SK-N-SH treated with all-trans-retinoic acid at 6 μM for 48 hours (cell line): ENCODE results near the gene TMED10.

Experiments used
- BACH2 ChIP-seq: fragments of 250-450 bp; sonication (Bioruptor Pico); IDR thresholded peaks from 2 replicates; pipeline ENCODE4 v1.9.0; 2021; ENCODE audit warnings: mild to moderate bottlenecking, borderline replicate concordance
- ESRRG ChIP-seq: fragments of 250-450 bp; sonication (Bioruptor Pico); IDR thresholded peaks from 2 replicates; pipeline ENCODE4 v1.6.1; 2021; ENCODE audit warnings: mild to moderate bottlenecking
- GLIS3 ChIP-seq: fragments of 250-450 bp; sonication (Bioruptor Pico); IDR thresholded peaks from 2 replicates; pipeline ENCODE4 v1.5.0; 2020; ENCODE audit warnings: mild to moderate bottlenecking, moderate library complexity
- OSR1 ChIP-seq: fragments of 250-450 bp; sonication (Bioruptor Pico); IDR thresholded peaks from 2 replicates; pipeline ENCODE4 v1.8.0; 2022; ENCODE audit warnings: moderate library complexity, mild to moderate bottlenecking, inconsistent platforms
- RARB ChIP-seq: fragments of 250-450 bp; sonication (Bioruptor Pico); IDR thresholded peaks from 2 replicates; pipeline ENCODE4 v1.8.0; 2021; ENCODE audit warnings: mild to moderate bottlenecking, moderate library complexity
- ZNF8 ChIP-seq: fragments of 450-650 bp; formaldehyde crosslinking; IDR thresholded peaks from 2 replicates; pipeline ENCODE4 v1.5.0; 2020; ENCODE audit warnings: mild to moderate bottlenecking, moderate library complexity
- TF ChIP-seq, protein P1 (sequence below): fragments of 250-450 bp; sonication (Bioruptor Pico); IDR thresholded peaks from 2 replicates; pipeline ENCODE4 v1.5.1; 2021; ENCODE audit warnings: mild to moderate bottlenecking, moderate library complexity

DNA sequence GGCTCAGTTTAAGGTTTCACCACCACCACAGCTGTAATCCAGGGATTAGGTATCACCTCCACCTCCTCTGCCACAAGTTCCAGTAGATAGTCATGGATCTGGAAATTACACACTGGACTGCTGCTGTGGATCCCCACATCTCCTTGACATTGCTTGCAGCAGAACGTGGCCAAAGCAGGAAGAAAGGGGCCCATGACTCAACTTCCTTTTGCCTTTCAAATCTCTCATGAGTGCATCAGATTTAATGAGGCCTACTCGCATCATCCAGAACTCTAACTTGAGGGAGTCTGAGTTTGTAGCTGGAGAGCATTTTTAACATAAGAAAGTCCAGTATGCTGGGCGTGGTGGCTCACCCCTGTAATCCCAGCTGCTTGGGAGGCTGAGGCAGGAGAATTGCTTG, 29.2 kb upstream of the TMED10 start:
- TF ChIP-seq, protein P1, sequence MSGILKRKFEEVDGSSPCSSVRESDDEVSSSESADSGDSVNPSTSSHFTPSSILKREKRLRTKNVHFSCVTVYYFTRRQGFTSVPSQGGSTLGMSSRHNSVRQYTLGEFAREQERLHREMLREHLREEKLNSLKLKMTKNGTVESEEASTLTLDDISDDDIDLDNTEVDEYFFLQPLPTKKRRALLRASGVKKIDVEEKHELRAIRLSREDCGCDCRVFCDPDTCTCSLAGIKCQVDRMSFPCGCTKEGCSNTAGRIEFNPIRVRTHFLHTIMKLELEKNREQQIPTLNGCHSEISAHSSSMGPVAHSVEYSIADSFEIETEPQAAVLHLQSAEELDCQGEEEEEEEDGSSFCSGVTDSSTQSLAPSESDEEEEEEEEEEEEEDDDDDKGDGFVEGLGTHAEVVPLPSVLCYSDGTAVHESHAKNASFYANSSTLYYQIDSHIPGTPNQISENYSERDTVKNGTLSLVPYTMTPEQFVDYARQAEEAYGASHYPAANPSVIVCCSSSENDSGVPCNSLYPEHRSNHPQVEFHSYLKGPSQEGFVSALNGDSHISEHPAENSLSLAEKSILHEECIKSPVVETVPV (CRISPR knock-in tag): no peak
- TF ChIP-seq GLIS3 (CRISPR knock-in tag) (no peak), RARB (CRISPR knock-in tag) (no peak), BACH2 (no peak), ESRRG (CRISPR knock-in tag) (no peak), ZNF8 (CRISPR knock-in tag) (no peak), OSR1 (CRISPR knock-in tag) (no peak)
